Endothelial cell of umbilical vein (primary cell): Measurements from ENCODE around the gene IQGAP3. TPM values are rescaled to one million over a fixed set of nuclear protein-coding genes. Genes with fewer than 3 reads are reported as not detected.

Experiments
- BruUV-seq: library from RNA; stranded (reverse); fragments of 400-500 nt; replicated peaks from 2 replicates; lab custom pipeline; 2021; lab: Mats Ljungman, UMichigan
- CTCF ChIA-PET: fragments of 300-600, 350-600 bp; sonication (Branson Sonifier 250); formaldehyde crosslinking; loops from one replicate; lab custom pipeline; 2021; ENCODE audit warnings: antibody characterized with exemption, inconsistent platforms; lab: Charles Lee
- POLR2A ChIA-PET: fragments of 300-600, 350-600 bp; sonication (Branson Sonifier 250); formaldehyde crosslinking; loops from one replicate; lab custom pipeline; 2021; ENCODE audit warnings: antibody characterized with exemption, inconsistent platforms; lab: Charles Lee
- DNase-seq: peaks from one replicate; pipeline ENCODE4 v3.0.0-alpha.2; 2011; ENCODE audit warnings: low read depth, low spot score
- FAIRE-seq: peaks from 2 replicates; lab custom pipeline; 2011; peaks lifted over from hg19 to GRCh38; lab: Jason Lieb, UNC
- H2AFZ ChIP-seq: 2 replicates; pipeline ENCODE4 v1.6.0; 2012; ENCODE audit warnings: low read depth, low read length, control low read depth, inconsistent platforms
- H3K27ac ChIP-seq: 2 replicates; pipeline ENCODE4 v1.5.1; 2011; ENCODE audit warnings: low read depth, mild to moderate bottlenecking, control low read depth, low read length, moderate library complexity; ENCODE audit not compliant: insufficient read depth
- H3K27me3 ChIP-seq, 2 experiments: 2 replicates each; pipeline versions ENCODE4 v1.6.0 to v1.6.1; 2011; ENCODE audit warnings: low read length in 2 of 2, mixed read lengths in 1 of 2; ENCODE audit not compliant: control insufficient read depth in 2 of 2, insufficient read depth in 2 of 2
- H3K36me3 ChIP-seq, 2 experiments: 2 replicates in 1 of 2; 3 replicates in 1 of 2; pipeline ENCODE4 v1.5.1; 2011; ENCODE audit warnings: low read length in 2 of 2, mild to moderate bottlenecking in 1 of 2, moderate library complexity in 1 of 2; ENCODE audit not compliant: control insufficient read depth in 2 of 2, insufficient read depth in 2 of 2; ENCODE audit errors: extremely low read depth in 1 of 2
- H3K4me1 ChIP-seq: 3 replicates; pipeline ENCODE4 v1.5.1; 2011; ENCODE audit warnings: mild to moderate bottlenecking, low read length; ENCODE audit not compliant: control insufficient read depth, insufficient read depth; ENCODE audit errors: extremely low read depth
- H3K4me2 ChIP-seq: 2 replicates; pipeline ENCODE4 v1.6.1; 2011; ENCODE audit warnings: low read length, control low read depth, mixed read lengths; ENCODE audit not compliant: insufficient read depth
- H3K4me3 ChIP-seq, 3 experiments: fragments of 200-600 bp in 1 of 3; sonication (generic), shearing (Covaris generic) in 1 of 3; replicated peaks in 1 of 3; 2 replicates each; pipeline ENCODE4 v1.5.1; 2011 to 2016; ENCODE audit warnings: control low read depth in 3 of 3, low read length in 3 of 3, mild to moderate bottlenecking in 2 of 3, inconsistent platforms in 1 of 3, low read depth in 1 of 3, moderate library complexity in 1 of 3; ENCODE audit not compliant: insufficient read depth in 1 of 3
- H3K79me2 ChIP-seq: 2 replicates; pipeline ENCODE4 v1.6.0; 2012; ENCODE audit warnings: low read length, inconsistent platforms; ENCODE audit not compliant: control insufficient read depth, insufficient read depth
- H3K9ac ChIP-seq: replicated peaks from 2 replicates; pipeline ENCODE3; 2011; ENCODE audit warnings: low read length, control low read depth; ENCODE audit not compliant: insufficient read depth; ENCODE audit errors: extremely low read depth
- H3K9me1 ChIP-seq: replicated peaks from 3 replicates; pipeline ENCODE4 v1.6.0; 2011; ENCODE audit warnings: mild to moderate bottlenecking, low read length; ENCODE audit not compliant: control insufficient read depth, insufficient read depth; ENCODE audit errors: extremely low read depth
- H3K9me3 ChIP-seq: replicated peaks from 2 replicates; pipeline ENCODE4 v1.5.1; 2012; ENCODE audit warnings: low read length, inconsistent platforms; ENCODE audit not compliant: control insufficient read depth, insufficient read depth
- H4K20me1 ChIP-seq: replicated peaks from 2 replicates; pipeline ENCODE3; 2011; ENCODE audit warnings: mild to moderate bottlenecking, low read length; ENCODE audit not compliant: control insufficient read depth, insufficient read depth; ENCODE audit errors: extremely low read depth
- CTCF ChIP-seq, 2 donors: IDR thresholded peaks; 1 replicate in 1 of 2; 2 replicates in 1 of 2; pipeline ENCODE4 v1.5.1; 2011; ENCODE audit warnings: low read length in 2 of 2, mild to moderate bottlenecking in 2 of 2, moderate library complexity in 2 of 2, control low read depth in 1 of 2, inconsistent platforms in 1 of 2, low read depth in 1 of 2; ENCODE audit not compliant: insufficient read depth in 1 of 2; ENCODE audit errors: extremely low read depth in 1 of 2
- EZH2 ChIP-seq: IDR thresholded peaks from 2 replicates; pipeline ENCODE4 v1.6.1; 2012; ENCODE audit warnings: borderline replicate concordance, low read depth, mild to moderate bottlenecking, moderate library complexity, low read length, inconsistent platforms; ENCODE audit not compliant: severe bottlenecking
- FOS ChIP-seq: IDR thresholded peaks from 2 replicates; pipeline ENCODE4 v1.6.1; 2011; ENCODE audit warnings: mild to moderate bottlenecking, low read length, moderate library complexity, borderline replicate concordance; ENCODE audit not compliant: insufficient read depth
- GATA2 ChIP-seq: IDR thresholded peaks from 2 replicates; pipeline ENCODE4 v1.7.0; 2011; ENCODE audit warnings: low read depth, mild to moderate bottlenecking, moderate library complexity, mixed read lengths, low read length; ENCODE audit not compliant: insufficient read length, insufficient read depth
- JUN ChIP-seq: IDR thresholded peaks from 2 replicates; pipeline ENCODE4 v1.6.1; 2011; ENCODE audit warnings: borderline replicate concordance, low read depth; ENCODE audit not compliant: insufficient read length, insufficient read depth
- MAX ChIP-seq: IDR thresholded peaks from 2 replicates; pipeline ENCODE4 v1.6.1; 2011; ENCODE audit not compliant: insufficient read depth, insufficient read length
- MYC ChIP-seq: IDR thresholded peaks from one replicate; pipeline ENCODE4 v1.6.1; 2011; ENCODE audit warnings: mild to moderate bottlenecking, low read depth, low read length
- POLR2A ChIP-seq: IDR thresholded peaks from 2 replicates; pipeline ENCODE4 v1.6.1; 2012; ENCODE audit warnings: low read depth, mild to moderate bottlenecking, control low read depth, low read length
- POLR2AphosphoS5 ChIP-seq: IDR thresholded peaks from 2 replicates; pipeline ENCODE4 v1.6.1; 2012; ENCODE audit warnings: low read depth, mild to moderate bottlenecking, control low read depth, low read length, moderate library complexity; ENCODE audit not compliant: insufficient read depth
- dilution Hi-C: fragments of 300-500 bp; cut with MboI; formaldehyde crosslinking; loops from one replicate; pipeline ENCODE4 v1.15.0; 2019; ENCODE audit warnings: low sequenced_read_pairs; ENCODE audit not compliant: extremely low pct_ligation_motif_present
- intact Hi-C: fragments of 100-400 bp; cut with micrococcal nuclease; formaldehyde crosslinking; loops from one replicate; pipeline ENCODE4 v1.10.0; 2022
- polyA plus RNA-seq, 4 experiments: library from polyadenylated mRNA; depleted of rRNA in 3 of 4; stranded (reverse) in 3 of 4; unstranded in 1 of 4; fragments of >200 nt; gene quantifications; 2 replicates each; pipeline versions ENCODE4 v1.2.1 to v1.2.3, GENCODE V29; 2011 to 2012; ENCODE audit warnings: missing spikeins in 1 of 4
- total RNA-seq: library from RNA; stranded (reverse); gene quantifications from 2 replicates; pipeline ENCODE4 v1.2.3, GENCODE V29; 2021

IQGAP3 gene
- total and polyA plus RNA-seq, 2 donors (not counting 3 experiments of a cell fraction or from before 2014, with no cell fraction given): 28.3 to 60.7 TPM

- H3K4me3 ChIP-seq: no peak within 1 kb of the TSS
- no peak within 1 kb of the TSS for H3K27ac ChIP-seq
- H3K9me1 ChIP-seq: no peaks in the 10 kb centered on the region
- H3K4me2 ChIP-seq: no peak within 1 kb of the TSS
- H3K27me3 ChIP-seq: peaks cover 4 to 6% of the 10 kb centered on the region in 2 experiments
- H3K4me1 ChIP-seq: no peaks in the 10 kb centered on the region
- DNase-seq (no peak), FAIRE-seq (no peak)
- BruUV-seq: no TSS peak
- no peaks in the 10 kb centered on the region for H3K79me2 ChIP-seq
- no peaks in the 10 kb centered on the region for H4K20me1 ChIP-seq
- no peaks in the 10 kb centered on the region for H3K9me3 ChIP-seq
- no peaks in the 10 kb centered on the region for H3K36me3 ChIP-seq
- dilution Hi-C loops: no loop called here
- H2AFZ ChIP-seq: no peak within 1 kb of the TSS
- no peak within 1 kb of the TSS for H3K9ac ChIP-seq
- TF ChIP-seq JUN (no peak), MYC (no peak), EZH2 (no peak), GATA2 (no peak), FOS (no peak), MAX (no peak)
- intact Hi-C loops: no loop called here
- POLR2A ChIA-PET: interaction anchor here (1.4 kb wide), 1 partner anchor 9 kb away, joined by 5 read pairs; no protein-coding TSS in a partner anchor
- CTCF ChIA-PET: interaction anchor here (1.3 to 4.9 kb wide), 7 partner anchors 12 to 194 kb away, joined by 3 to 25 read pairs (median 5); partner anchors contain the start of gene NAXE
Measured at GRCh38 chr1:156579472-156579871, 7.1 kb upstream of the IQGAP3 start, which contains the start of gene TTC24. Gene TTC24, plus strand, starts transcription at chr1:156579723. Its CDS starts 1,642 bp downstream, at chr1:156581365.

GRCh38 chr1:156578055-156578454, 5.7 kb upstream of the IQGAP3 start:
- H3K9me1 ChIP-seq: no peaks in the 10 kb centered on the region
- H3K27ac ChIP-seq: no peak overlapping the region
- ChIA-PET POLR2A (interaction anchor here (0.6 kb wide), 1 partner anchor 28 kb away, joined by 3 read pairs; no protein-coding TSS in a partner anchor), CTCF (interaction anchor here (1.3 to 4.9 kb wide), 4 partner anchors 13 to 192 kb away, joined by 4 to 25 read pairs (median 10); partner anchors contain the start of gene NAXE)
- no peak overlapping the region for H3K4me3 ChIP-seq
- no peak overlapping the region for H3K9ac ChIP-seq
- DNase-seq (no peak), FAIRE-seq (no peak)
- no peaks in the 10 kb centered on the region for H4K20me1 ChIP-seq
- no peaks in the 10 kb centered on the region for H3K36me3 ChIP-seq
- TF ChIP-seq FOS (no peak), POLR2A (no peak), MAX (no peak), CTCF (IDR thresholded peaks at IDR 0.05; ENCODE audit: extremely low read depth in 1 of 2, insufficient read depth in 1 of 2, low read depth in 1 of 2, low read length in 2 of 2) (no peak), EZH2 (no peak), GATA2 (no peak), MYC (no peak), JUN (no peak), POLR2AphosphoS5 (no peak)
- intact Hi-C loops (no loop called here), dilution Hi-C loops (no loop called here)
- peaks cover 5 to 6% of the 10 kb centered on the region in 2 experiments for H3K27me3 ChIP-seq
- H3K4me1 ChIP-seq: no peaks in the 10 kb centered on the region
- H2AFZ ChIP-seq: no peak overlapping the region
- H3K79me2 ChIP-seq: no peaks in the 10 kb centered on the region
- BruUV-seq: no TSS peak
- H3K4me2 ChIP-seq: no peak overlapping the region
- no peaks in the 10 kb centered on the region for H3K9me3 ChIP-seq
